SU-DHL-6 (cell line): Measurements from ENCODE around the gene NT5C2.

ENCODE experiments used
- H2AFZ ChIP-seq: fragments of 200-600 bp; sonication (generic); 2 replicates; pipeline ENCODE4 v1.6.1; 2014; ENCODE audit warnings: low read depth, mild to moderate bottlenecking, moderate library complexity, mixed read lengths, antibody characterized with exemption, low read length; ENCODE audit not compliant: severe bottlenecking
- H3F3A ChIP-seq: fragments of 200-600 bp; shearing (Covaris generic); 2 replicates; pipeline ENCODE4 v1.6.0; 2016; ENCODE audit warnings: antibody characterized with exemption, mild to moderate bottlenecking; ENCODE audit not compliant: insufficient read depth
- H3K27ac ChIP-seq: fragments of 200-600 bp; sonication (generic); 2 replicates; pipeline ENCODE4 v1.5.1; 2016; ENCODE audit warnings: low read depth, mild to moderate bottlenecking, low read length, moderate library complexity, mixed read lengths
- H3K27me3 ChIP-seq: fragments of 200-600 bp; sonication (generic), shearing (Covaris generic); 2 replicates; pipeline ENCODE4 v1.6.0; 2014; ENCODE audit warnings: mild to moderate bottlenecking, low read length
- H3K36me3 ChIP-seq: fragments of 200-600 bp; sonication (generic); 2 replicates; pipeline ENCODE4 v1.6.1; 2014; ENCODE audit warnings: mild to moderate bottlenecking, low read length, mixed read lengths
- H3K4me2 ChIP-seq: fragments of 300-600, 200-600 bp; shearing (Covaris generic), sonication (generic); 2 replicates; pipeline ENCODE4 v1.6.0; 2014; ENCODE audit warnings: low read length, low read depth, mild to moderate bottlenecking; ENCODE audit not compliant: poor library complexity, severe bottlenecking
- H3K4me3 ChIP-seq: fragments of 200-600 bp; sonication (generic); 2 replicates; pipeline ENCODE4 v1.5.1; 2014; ENCODE audit warnings: antibody characterized with exemption, low read length, mild to moderate bottlenecking, mixed read lengths; ENCODE audit not compliant: insufficient read depth, poor library complexity, severe bottlenecking
- H3K79me2 ChIP-seq: fragments of 200-600 bp; sonication (generic); 2 replicates; pipeline ENCODE4 v1.6.1; 2014; ENCODE audit warnings: mild to moderate bottlenecking, low read length, moderate library complexity; ENCODE audit not compliant: insufficient read depth
- H3K9ac ChIP-seq: fragments of 200-600 bp; sonication (generic); 2 replicates; pipeline ENCODE4 v1.7.0; 2014; ENCODE audit warnings: mild to moderate bottlenecking, low read length
- H3K9me2 ChIP-seq: fragments of 200-600 bp; sonication (generic); replicated peaks from 2 replicates; pipeline ENCODE4 v1.6.1; 2014; ENCODE audit warnings: low read length; ENCODE audit not compliant: insufficient read depth
- H3K9me3 ChIP-seq: fragments of 200-600 bp; sonication (generic); 2 replicates; pipeline ENCODE4 v1.6.1; 2014; ENCODE audit warnings: low read length, mixed read lengths; ENCODE audit not compliant: insufficient read depth
- H4K20me1 ChIP-seq: fragments of 200-600 bp; sonication (generic); 2 replicates; pipeline ENCODE4 v1.6.1; 2014; ENCODE audit warnings: low read depth, mild to moderate bottlenecking, antibody characterized with exemption, low read length, moderate library complexity, mixed read lengths
- EZH2phosphoT487 ChIP-seq: fragments of 200-600 bp; sonication (generic), shearing (Covaris generic); conservative IDR thresholded peaks from 2 replicates; pipeline ENCODE4 v1.6.1; 2018; ENCODE audit warnings: mild to moderate bottlenecking, antibody characterized with exemption, low read length, moderate library complexity, mixed read lengths
- TF ChIP-seq, protein P1 (sequence below): fragments of 200-600 bp; sonication (generic); IDR thresholded peaks from one replicate; pipeline ENCODE4 v1.5.1; 2017; ENCODE audit warnings: antibody characterized with exemption, mild to moderate bottlenecking, low read length, moderate library complexity; ENCODE audit not compliant: insufficient read depth, poor library complexity, severe bottlenecking

Gene NT5C2

DNA sequence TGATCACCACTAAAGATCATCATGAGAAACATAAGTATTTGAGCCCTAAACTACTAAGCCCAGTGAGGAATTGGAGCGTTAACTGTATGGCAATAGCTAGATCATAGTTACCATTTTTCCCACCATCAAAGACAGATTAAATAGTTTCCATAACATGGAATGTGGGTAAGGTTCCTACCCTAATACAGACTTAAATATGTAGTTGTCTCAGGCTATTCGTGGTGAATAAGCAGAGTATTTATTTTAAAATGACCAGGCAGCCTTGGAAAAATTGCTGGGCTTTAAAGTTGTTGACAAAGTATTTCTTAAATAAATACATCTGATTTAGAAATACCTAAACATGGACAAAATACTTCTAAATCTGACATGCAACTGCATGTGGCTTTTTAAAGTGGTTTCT is 106.8 kb downstream of the NT5C2 start:
- Histone ChIP-seq H3K9me2 (no peaks in the 10 kb centered on the region), H3K79me2 (no peaks in the 10 kb centered on the region), H3K4me3 (no peak overlapping the region)

DNA sequence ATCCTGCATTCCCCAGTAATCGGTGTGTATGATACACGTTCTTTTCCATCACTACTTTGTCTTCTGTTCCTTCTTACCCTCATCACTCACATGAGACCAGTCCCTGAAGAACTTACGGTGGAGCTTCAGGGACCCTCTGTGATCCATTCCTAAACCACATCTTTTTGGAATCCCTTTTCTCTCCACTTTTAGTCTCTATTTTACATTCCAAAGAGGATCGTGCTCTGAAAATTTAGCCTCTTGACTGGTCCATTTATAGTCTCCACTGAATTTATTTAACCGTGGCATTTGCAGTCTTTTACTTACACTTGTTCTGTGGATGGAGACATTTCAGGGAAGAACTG is 109.1 kb downstream of the NT5C2 start:
- H2AFZ ChIP-seq, result no peak overlapping the region
- no peaks in the 10 kb centered on the region for H4K20me1 ChIP-seq
- no peak for TF ChIP-seq EZH2phosphoT487
- TF ChIP-seq, protein P1, sequence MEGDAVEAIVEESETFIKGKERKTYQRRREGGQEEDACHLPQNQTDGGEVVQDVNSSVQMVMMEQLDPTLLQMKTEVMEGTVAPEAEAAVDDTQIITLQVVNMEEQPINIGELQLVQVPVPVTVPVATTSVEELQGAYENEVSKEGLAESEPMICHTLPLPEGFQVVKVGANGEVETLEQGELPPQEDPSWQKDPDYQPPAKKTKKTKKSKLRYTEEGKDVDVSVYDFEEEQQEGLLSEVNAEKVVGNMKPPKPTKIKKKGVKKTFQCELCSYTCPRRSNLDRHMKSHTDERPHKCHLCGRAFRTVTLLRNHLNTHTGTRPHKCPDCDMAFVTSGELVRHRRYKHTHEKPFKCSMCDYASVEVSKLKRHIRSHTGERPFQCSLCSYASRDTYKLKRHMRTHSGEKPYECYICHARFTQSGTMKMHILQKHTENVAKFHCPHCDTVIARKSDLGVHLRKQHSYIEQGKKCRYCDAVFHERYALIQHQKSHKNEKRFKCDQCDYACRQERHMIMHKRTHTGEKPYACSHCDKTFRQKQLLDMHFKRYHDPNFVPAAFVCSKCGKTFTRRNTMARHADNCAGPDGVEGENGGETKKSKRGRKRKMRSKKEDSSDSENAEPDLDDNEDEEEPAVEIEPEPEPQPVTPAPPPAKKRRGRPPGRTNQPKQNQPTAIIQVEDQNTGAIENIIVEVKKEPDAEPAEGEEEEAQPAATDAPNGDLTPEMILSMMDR, result no peak
- peaks cover 11% of the 10 kb centered on the region; the same call in 1 of the 2 replicates for H3K36me3 ChIP-seq
- no peaks in the 10 kb centered on the region for H3K9me3 ChIP-seq
- no peaks in the 10 kb centered on the region for H3F3A ChIP-seq
- no peak overlapping the region for H3K9ac ChIP-seq
- no peaks in the 10 kb centered on the region for H3K27me3 ChIP-seq
- no peak overlapping the region for H3K27ac ChIP-seq
- H3K4me3 ChIP-seq, result no peak overlapping the region
- no peaks in the 10 kb centered on the region for H3K79me2 ChIP-seq
- no peaks in the 10 kb centered on the region for H3K9me2 ChIP-seq
- H3K4me2 ChIP-seq, result no peak overlapping the region

More for the DNA sequence above, 106.8 kb downstream of the NT5C2 start:
- no peak overlapping the region for H3K27ac ChIP-seq
- no peak overlapping the region for H3K4me2 ChIP-seq
- H2AFZ ChIP-seq, result no peak overlapping the region
- no peaks in the 10 kb centered on the region for H4K20me1 ChIP-seq
- peaks cover 25% of the 10 kb centered on the region; the same call in 1 of the 2 replicates for H3K36me3 ChIP-seq
- no peaks in the 10 kb centered on the region for H3F3A ChIP-seq
- TF ChIP-seq, protein P1, result no peak
- no peak for TF ChIP-seq EZH2phosphoT487
- H3K9ac ChIP-seq, result no peak overlapping the region
- no peaks in the 10 kb centered on the region for H3K9me3 ChIP-seq
- no peaks in the 10 kb centered on the region for H3K27me3 ChIP-seq

GRCh38 chr10:103083266-103083976 is 109.7 kb downstream of the NT5C2 start:
- no peak for TF ChIP-seq EZH2phosphoT487
- TF ChIP-seq, protein P1, result no peak
- peaks cover 7% of the 10 kb centered on the region; the same call in 1 of the 2 replicates for H3K36me3 ChIP-seq
- H3K79me2 ChIP-seq, result no peaks in the 10 kb centered on the region
- no peak overlapping the region for H3K27ac ChIP-seq
- H3K4me2 ChIP-seq, result no peak overlapping the region
- H3K9me3 ChIP-seq, result no peaks in the 10 kb centered on the region
- no peak overlapping the region for H3K9ac ChIP-seq
- no peak overlapping the region for H3K4me3 ChIP-seq
- no peaks in the 10 kb centered on the region for H3F3A ChIP-seq
- H3K27me3 ChIP-seq, result no peaks in the 10 kb centered on the region
- H2AFZ ChIP-seq, result no peak overlapping the region
- H3K9me2 ChIP-seq, result no peaks in the 10 kb centered on the region
- no peaks in the 10 kb centered on the region for H4K20me1 ChIP-seq
